DND-41 (cell line): ENCODE measurements around the gene KLHL14.

Experiments
- ATAC-seq: fragments of 200-7000 bp; cut with Tn5 transposase; 3 replicates; pipeline ENCODE4 v1.9.1; 2021; ENCODE audit warnings: low read depth; ENCODE audit not compliant: insufficient read depth
- DNase-seq: peaks from one replicate; pipeline ENCODE4 v3.0.0-alpha.2; 2020
- H2AFZ ChIP-seq: 2 replicates; pipeline ENCODE4 v1.6.0; 2012; ENCODE audit warnings: low read depth, low read length
- H3K27ac ChIP-seq: 2 replicates; pipeline ENCODE4 v1.5.1; 2012; ENCODE audit warnings: low read length, inconsistent platforms
- H3K27me3 ChIP-seq: fragments of 200-600 bp; sonication (generic); 2 replicates; pipeline ENCODE4 v1.6.0; 2012; ENCODE audit warnings: low read length, mild to moderate bottlenecking, inconsistent platforms; ENCODE audit not compliant: insufficient read depth, poor library complexity
- H3K36me3 ChIP-seq: 2 replicates; pipeline ENCODE4 v1.5.1; 2012; ENCODE audit warnings: low read length, inconsistent platforms; ENCODE audit not compliant: insufficient read depth
- H3K4me1 ChIP-seq: 2 replicates; pipeline ENCODE4 v1.5.1; 2012; ENCODE audit warnings: mild to moderate bottlenecking, low read length; ENCODE audit not compliant: insufficient read depth
- H3K4me2 ChIP-seq: 2 replicates; pipeline ENCODE4 v1.6.0; 2012; ENCODE audit warnings: mild to moderate bottlenecking, moderate library complexity, low read length, inconsistent platforms; ENCODE audit not compliant: insufficient read depth
- H3K4me3 ChIP-seq, 2 experiments: fragments of 200-600 bp in 1 of 2; shearing (Covaris generic) in 1 of 2; 2 replicates each; pipeline ENCODE4 v1.5.1; 2012 to 2016; ENCODE audit warnings: inconsistent platforms in 2 of 2, low read length in 2 of 2, mild to moderate bottlenecking in 2 of 2, low read depth in 1 of 2, moderate library complexity in 1 of 2
- H3K79me2 ChIP-seq: 2 replicates; pipeline ENCODE4 v1.6.0; 2012; ENCODE audit warnings: low read length, inconsistent platforms; ENCODE audit not compliant: insufficient read depth
- H3K9ac ChIP-seq: 2 replicates; pipeline ENCODE4 v1.6.0; 2012; ENCODE audit warnings: low read depth, mild to moderate bottlenecking, inconsistent platforms, low read length, moderate library complexity
- H3K9me3 ChIP-seq: 2 replicates; pipeline ENCODE4 v1.5.1; 2012; ENCODE audit warnings: low read length, moderate library complexity, mild to moderate bottlenecking, inconsistent platforms; ENCODE audit not compliant: insufficient read depth, severe bottlenecking
- H4K20me1 ChIP-seq: 2 replicates; pipeline ENCODE4 v1.6.0; 2012; ENCODE audit warnings: low read length; ENCODE audit not compliant: insufficient read depth
- CTCF ChIP-seq: IDR thresholded peaks from 2 replicates; pipeline ENCODE4 v1.5.1; 2012; ENCODE audit warnings: borderline replicate concordance, low read length, moderate library complexity, mild to moderate bottlenecking; ENCODE audit not compliant: poor library complexity, severe bottlenecking; ENCODE audit errors: extremely low read depth
- EZH2 ChIP-seq: IDR thresholded peaks from 3 replicates; pipeline ENCODE4 v1.6.1; 2012; ENCODE audit warnings: borderline replicate concordance, low read depth, mild to moderate bottlenecking, moderate library complexity, low read length, inconsistent platforms; ENCODE audit not compliant: severe bottlenecking

Gene KLHL14

GRCh38 chr18:32637226-32637625 lies 135.6 kb downstream of the KLHL14 start:
- no peak for DNase-seq
- TF ChIP-seq EZH2 (no peak), CTCF (no peak)
- H2AFZ ChIP-seq: no peak overlapping the region
- H3K4me3 ChIP-seq: no peak overlapping the region
- H3K9me3 ChIP-seq: no peaks in the 10 kb centered on the region
- H3K9ac ChIP-seq: no peak overlapping the region
- no peaks in the 10 kb centered on the region for H3K4me1 ChIP-seq
- no peak overlapping the region for H3K4me2 ChIP-seq
- no peaks in the 10 kb centered on the region for H3K79me2 ChIP-seq
- H3K36me3 ChIP-seq: no peaks in the 10 kb centered on the region
- no peaks in the 10 kb centered on the region for H3K27me3 ChIP-seq
- no peak for ATAC-seq
- H4K20me1 ChIP-seq: no peaks in the 10 kb centered on the region
- no peak overlapping the region for H3K27ac ChIP-seq

- Histone ChIP-seq H3K79me2 (no peaks in the 10 kb centered on the region), H3K9me3 (no peaks in the 10 kb centered on the region), H3K9ac (no peak overlapping the region), H3K4me1 (no peaks in the 10 kb centered on the region), H3K4me2 (no peak overlapping the region), H3K27ac (no peak overlapping the region), H3K27me3 (no peaks in the 10 kb centered on the region), H2AFZ (no peak overlapping the region), H3K4me3 (no peak overlapping the region), H3K36me3 (no peaks in the 10 kb centered on the region), H4K20me1 (no peaks in the 10 kb centered on the region)
- TF ChIP-seq CTCF: no peak
- no peak for TF ChIP-seq EZH2
- DNase-seq (no peak), ATAC-seq (no peak)
Observed at GRCh38 chr18:32634876-32635431, 137.9 kb downstream of the KLHL14 start.

- Histone ChIP-seq H3K4me3 (no peak overlapping the region), H4K20me1 (no peaks in the 10 kb centered on the region), H3K4me2 (no peak overlapping the region), H2AFZ (no peak overlapping the region), H3K27ac (no peak overlapping the region), H3K36me3 (no peaks in the 10 kb centered on the region), H3K9me3 (no peaks in the 10 kb centered on the region), H3K79me2 (no peaks in the 10 kb centered on the region), H3K9ac (no peak overlapping the region), H3K4me1 (no peaks in the 10 kb centered on the region), H3K27me3 (no peaks in the 10 kb centered on the region)
- DNase-seq (no peak), ATAC-seq (no peak)
- no peak for TF ChIP-seq EZH2
- no peak for TF ChIP-seq CTCF
Observed at GRCh38 chr18:32629981-32630700, 142.7 kb downstream of the KLHL14 start.
